WTC11 (cell line): Measurements from ENCODE around the gene GTPBP6. TPM values are rescaled to one million over a fixed set of nuclear protein-coding genes. Genes with fewer than 3 reads are reported as not detected.
A peak's percentile ranks its signal among the peaks of the same experiment; 100 is the strongest.
"Not testable (repeated sequence)": the region's sequence is repeated elsewhere in the genome, so short reads cannot be mapped to it uniquely, and the experiment has no call there.

Experiments
- ATAC-seq: fragments of 200-7000 bp; cut with Tn5 transposase; 2 replicates; pipeline ENCODE4 v1.10.0; 2021; ENCODE audit warnings: mild to moderate bottlenecking, moderate library complexity
- CTCF ChIA-PET: fragments of 300-600 bp; sonication (Branson Sonifier 250); formaldehyde crosslinking; loops from one replicate; lab custom pipeline; 2021; ENCODE audit warnings: antibody characterized with exemption; lab: Charles Lee
- POLR2A ChIA-PET: fragments of 350-600 bp; sonication (Branson Sonifier 250); formaldehyde crosslinking; loops from one replicate; lab custom pipeline; 2021; ENCODE audit warnings: antibody characterized with exemption; lab: Charles Lee
- DNase-seq: peaks from one replicate; pipeline ENCODE4 v3.0.0; 2021; ENCODE audit warnings: low spot score
- H3K27ac Mint-ChIP-seq: 2 replicates; pipeline ENCODE4 v1.8.0; 2021; ENCODE audit warnings: mixed read lengths
- H3K27me3 Mint-ChIP-seq: 2 replicates; pipeline ENCODE4 v1.8.0; 2021; ENCODE audit warnings: low read depth, mild to moderate bottlenecking, moderate library complexity, mixed read lengths
- H3K36me3 Mint-ChIP-seq: 2 replicates; pipeline ENCODE4 v1.8.0; 2021; ENCODE audit warnings: mixed read lengths
- H3K4me1 Mint-ChIP-seq: 2 replicates; pipeline ENCODE4 v1.8.0; 2022; ENCODE audit warnings: mixed read lengths
- H3K4me3 Mint-ChIP-seq: 2 replicates; pipeline ENCODE4 v1.8.0; 2021; ENCODE audit warnings: mild to moderate bottlenecking, moderate library complexity, mixed read lengths
- H3K9me3 Mint-ChIP-seq: 2 replicates; pipeline ENCODE4 v1.8.0; 2021; ENCODE audit warnings: mixed read lengths
- ATF2 ChIP-seq: sonication (generic); formaldehyde crosslinking; IDR thresholded peaks from 2 replicates; pipeline ENCODE4 v1.8.1; 2022; ENCODE audit warnings: low read depth, missing genetic modification reagents, borderline replicate concordance
- ATF3 ChIP-seq: sonication (generic); formaldehyde crosslinking; conservative IDR thresholded peaks from 2 replicates; pipeline ENCODE4 v1.8.1; 2022; ENCODE audit warnings: mild to moderate bottlenecking, missing genetic modification reagents
- CREB1 ChIP-seq: sonication (generic); formaldehyde crosslinking; IDR thresholded peaks from 2 replicates; pipeline ENCODE4 v1.8.0; 2023; ENCODE audit warnings: mild to moderate bottlenecking, missing genetic modification reagents
- CTCF ChIP-seq: fragments of 200-600 bp; IDR thresholded peaks from 2 replicates; pipeline ENCODE4 v1.8.0; 2022; ENCODE audit warnings: antibody characterized with exemption
- E2F5 ChIP-seq: sonication (generic); formaldehyde crosslinking; IDR thresholded peaks from 2 replicates; pipeline ENCODE4 v1.8.1; 2022; ENCODE audit warnings: mild to moderate bottlenecking, moderate library complexity, missing genetic modification reagents
- ELF4 ChIP-seq: sonication (generic); formaldehyde crosslinking; IDR thresholded peaks from 2 replicates; pipeline ENCODE4 v1.8.1; 2022; ENCODE audit warnings: low read depth, mild to moderate bottlenecking, moderate library complexity, missing genetic modification reagents
- ESRRA ChIP-seq: sonication (generic); formaldehyde crosslinking; IDR thresholded peaks from 2 replicates; pipeline ENCODE4 v1.8.1; 2022; ENCODE audit warnings: mild to moderate bottlenecking, missing genetic modification reagents, borderline replicate concordance
- FOXK1 ChIP-seq: sonication (generic); formaldehyde crosslinking; IDR thresholded peaks from 2 replicates; pipeline ENCODE4 v1.8.0; 2022; ENCODE audit warnings: mild to moderate bottlenecking, moderate library complexity, missing genetic modification reagents
- FOXP4 ChIP-seq: sonication (generic); formaldehyde crosslinking; IDR thresholded peaks from 2 replicates; pipeline ENCODE4 v1.8.0; 2022; ENCODE audit warnings: mild to moderate bottlenecking, missing genetic modification reagents
- GRHL2 ChIP-seq: fragments of 250-450 bp; sonication (Bioruptor Pico); IDR thresholded peaks from 2 replicates; pipeline ENCODE4 v1.8.0; 2022; ENCODE audit warnings: mild to moderate bottlenecking, moderate library complexity; ENCODE audit not compliant: insufficient replicate concordance, severe bottlenecking
- GTF2I ChIP-seq: fragments of 250-450 bp; sonication (Bioruptor Pico); conservative IDR thresholded peaks from 2 replicates; pipeline ENCODE4 v1.4.0; 2021; ENCODE audit warnings: mild to moderate bottlenecking
- MYBL2 ChIP-seq: sonication (generic); formaldehyde crosslinking; IDR thresholded peaks from 2 replicates; pipeline ENCODE4 v1.8.1; 2023; ENCODE audit warnings: mild to moderate bottlenecking, moderate library complexity, missing genetic modification reagents
- NFATC4 ChIP-seq: fragments of 250-450 bp; sonication (Bioruptor Pico); IDR thresholded peaks from 2 replicates; pipeline ENCODE4 v1.9.0; 2021; ENCODE audit warnings: mild to moderate bottlenecking
- NR1H2 ChIP-seq: sonication (generic); formaldehyde crosslinking; IDR thresholded peaks from 2 replicates; pipeline ENCODE4 v1.9.0; 2021; ENCODE audit warnings: mild to moderate bottlenecking, moderate library complexity, missing genetic modification reagents
- NR3C1 ChIP-seq: sonication (generic); formaldehyde crosslinking; conservative IDR thresholded peaks from 2 replicates; pipeline ENCODE4 v1.8.1; 2023; ENCODE audit warnings: low read depth, mild to moderate bottlenecking, missing genetic modification reagents
- RELA ChIP-seq: sonication (generic); formaldehyde crosslinking; IDR thresholded peaks from 2 replicates; pipeline ENCODE4 v1.8.1; 2022; ENCODE audit warnings: missing genetic modification reagents, mild to moderate bottlenecking, borderline replicate concordance
- ZBTB21 ChIP-seq: sonication (generic); formaldehyde crosslinking; IDR thresholded peaks from 2 replicates; pipeline ENCODE4 v1.8.1; 2023; ENCODE audit warnings: mild to moderate bottlenecking, missing genetic modification reagents, borderline replicate concordance
- ZNF121 ChIP-seq: sonication (generic); formaldehyde crosslinking; IDR thresholded peaks from 2 replicates; pipeline ENCODE4 v1.8.0; 2023; ENCODE audit warnings: missing genetic modification reagents
- ZNF263 ChIP-seq: sonication (generic); formaldehyde crosslinking; IDR thresholded peaks from 2 replicates; pipeline ENCODE4 v1.8.1; 2022; ENCODE audit warnings: low read depth, mild to moderate bottlenecking, moderate library complexity, missing genetic modification reagents
- ZNF396 ChIP-seq: fragments of 250-450 bp; sonication (Bioruptor Pico); IDR thresholded peaks from 2 replicates; pipeline ENCODE4 v1.8.0; 2021; ENCODE audit warnings: mild to moderate bottlenecking, moderate library complexity, borderline replicate concordance
- total RNA-seq: library from RNA; stranded (reverse); gene quantifications from 3 replicates; pipeline ENCODE4 v1.2.3, GENCODE V29; 2021

The GTPBP6 gene
- total RNA-seq, 1 experiment from 2014 or later = 63.9 TPM

GRCh38 chrX:305781-306613 lies 12.6 kb downstream of the GTPBP6 start:
- H3K9me3 Mint-ChIP-seq, ATAC-seq, H3K27ac Mint-ChIP-seq: not testable (repeated sequence)
- H3K36me3 Mint-ChIP-seq = peaks cover 68% of the 10 kb centered on the region
- TF ChIP-seq GTF2I (CRISPR knock-in tag) = peak; percentile 74; the same call in 1 of the 2 replicates
- peak; percentile 50; the same call in 1 of the 2 replicates for TF ChIP-seq ZNF121
- 0 out of 2 replicates have a peak, but pooled peaks have one; percentile 21 for TF ChIP-seq NFATC4 (CRISPR knock-in tag)
- TF ChIP-seq, all 79 proteins: peak for 3; not testable (repeated sequence) for 76
- H3K27me3 Mint-ChIP-seq, DNase-seq, POLR2A ChIA-PET, H3K4me1 Mint-ChIP-seq, H3K4me3 Mint-ChIP-seq, CTCF ChIA-PET: not testable (repeated sequence)

- ATAC-seq = no peak
- no peak overlapping the region for H3K4me3 Mint-ChIP-seq
- ChIA-PET CTCF (no interaction called here), POLR2A (no interaction called here)
- H3K9me3 Mint-ChIP-seq = no peaks in the 10 kb centered on the region; the same call in 1 of the 2 replicates
- no peaks in the 10 kb centered on the region for H3K27me3 Mint-ChIP-seq
- H3K4me1 Mint-ChIP-seq = no peaks in the 10 kb centered on the region
- TF ChIP-seq GRHL2 (CRISPR knock-in tag) (no peak), CTCF (no peak), CREB1 (CRISPR knock-in tag) (no peak), ELF4 (CRISPR knock-in tag) (no peak), FOXP4 (CRISPR knock-in tag) (no peak), ATF2 (CRISPR knock-in tag) (no peak), RELA (no peak), FOXK1 (CRISPR knock-in tag) (no peak), MYBL2 (CRISPR knock-in tag) (no peak), ZBTB21 (no peak), NR3C1 (CRISPR knock-in tag) (no peak), ESRRA (CRISPR knock-in tag) (no peak), ATF3 (no peak), ZNF263 (no peak), ZNF396 (CRISPR knock-in tag) (no peak), NR1H2 (no peak), E2F5 (CRISPR knock-in tag) (no peak)
- peaks cover 74% of the 10 kb centered on the region for H3K36me3 Mint-ChIP-seq
- no peak overlapping the region for H3K27ac Mint-ChIP-seq
- no peak for DNase-seq
These were observed 15.6 kb downstream of the GTPBP6 start for GRCh38 chrX:302975-303374.
